Measurements from ENCODE around the gene ITPR2. TPM values are rescaled to one million over a fixed set of nuclear protein-coding genes. Genes with fewer than 3 reads are reported as not detected.

Gene ITPR2
- total RNA-seq, 2 donors from 2014 or later, result 14.8 to 74.4 TPM

- Histone ChIP-seq H3K4me3 (ENCODE audit: low read length) (no peak overlapping the region), H3K9me3 (ENCODE audit: control insufficient read depth, low read length) (no peaks in the 10 kb centered on the region), H3K36me3 (ENCODE audit: control insufficient read depth, insufficient read depth, low read length) (no peaks in the 10 kb centered on the region), H3K4me1 (ENCODE audit: control insufficient read depth, insufficient read depth, low read length) (no peaks in the 10 kb centered on the region), H3K27me3 (ENCODE audit: control insufficient read depth, insufficient read depth, low read length, poor library complexity, severe bottlenecking) (no peaks in the 10 kb centered on the region), H3K27ac (ENCODE audit: low read depth, low read length) (no peak overlapping the region), H3K9ac (ENCODE audit: extremely low read depth, low read length, poor library complexity, severe bottlenecking) (no peak overlapping the region)
- Mint-ChIP-seq H3K4me3 (no peak overlapping the region), H3K27me3 (ENCODE audit: insufficient read depth) (no peaks in the 10 kb centered on the region), H3K9me3 (no peaks in the 10 kb centered on the region), H3K27ac (no peak overlapping the region), H3K36me3 (ENCODE audit: low read depth) (peaks cover 2% of the 10 kb centered on the region), H3K4me1 (no peaks in the 10 kb centered on the region)
- TF ChIP-seq CTCF (conservative IDR thresholded peaks at IDR 0.05), result no peak
- DNase-seq, result no peak
- 83% methylated on average over 1 to 2 of the region's 2 CpGs for WGBS, 2 experiments (ENCODE audit: insufficient coverage in 1 of 2, insufficient read length in 1 of 2)
Measured at GRCh38 chr12:26803552-26803951, 29.4 kb downstream of the ITPR2 start.

GRCh38 chr12:26801486-26801885 lies 31.5 kb downstream of the ITPR2 start:
- Histone ChIP-seq H3K27me3 (ENCODE audit: control insufficient read depth, insufficient read depth, low read length, poor library complexity, severe bottlenecking) (no peaks in the 10 kb centered on the region), H3K4me1 (ENCODE audit: control insufficient read depth, insufficient read depth, low read length) (no peaks in the 10 kb centered on the region), H3K9me3 (ENCODE audit: control insufficient read depth, low read length) (no peaks in the 10 kb centered on the region), H3K27ac (ENCODE audit: low read depth, low read length) (no peak overlapping the region), H3K9ac (ENCODE audit: extremely low read depth, low read length, poor library complexity, severe bottlenecking) (no peak overlapping the region), H3K36me3 (ENCODE audit: control insufficient read depth, insufficient read depth, low read length) (no peaks in the 10 kb centered on the region), H3K4me3 (ENCODE audit: low read length) (no peak overlapping the region)
- no peak for DNase-seq
- H3K36me3 Mint-ChIP-seq (ENCODE audit: low read depth), result peaks cover 2% of the 10 kb centered on the region
- H3K9me3 Mint-ChIP-seq, result no peaks in the 10 kb centered on the region
- H3K27me3 Mint-ChIP-seq (ENCODE audit: insufficient read depth), result no peaks in the 10 kb centered on the region
- H3K4me1 Mint-ChIP-seq, result no peaks in the 10 kb centered on the region
- no peak overlapping the region for H3K27ac Mint-ChIP-seq
- H3K4me3 Mint-ChIP-seq, result no peak overlapping the region
- TF ChIP-seq CTCF (conservative IDR thresholded peaks at IDR 0.05), result no peak
- whole genome bisulfite sequencing, 2 experiments (ENCODE audit: insufficient coverage in 1 of 2, insufficient read length in 1 of 2), result 87 to 100% methylated on average over 1 of the region's 1 CpG

GRCh38 chr12:26800858-26801257 lies 32.1 kb downstream of the ITPR2 start:
- peaks cover 2% of the 10 kb centered on the region for H3K36me3 Mint-ChIP-seq (ENCODE audit: low read depth)
- no peak for TF ChIP-seq CTCF (conservative IDR thresholded peaks at IDR 0.05)
- Histone ChIP-seq H3K36me3 (ENCODE audit: control insufficient read depth, insufficient read depth, low read length) (no peaks in the 10 kb centered on the region), H3K4me1 (ENCODE audit: control insufficient read depth, insufficient read depth, low read length) (no peaks in the 10 kb centered on the region), H3K27ac (ENCODE audit: low read depth, low read length) (no peak overlapping the region), H3K27me3 (ENCODE audit: control insufficient read depth, insufficient read depth, low read length, poor library complexity, severe bottlenecking) (no peaks in the 10 kb centered on the region), H3K9ac (ENCODE audit: extremely low read depth, low read length, poor library complexity, severe bottlenecking) (no peak overlapping the region), H3K4me3 (ENCODE audit: low read length) (no peak overlapping the region), H3K9me3 (ENCODE audit: control insufficient read depth, low read length) (no peaks in the 10 kb centered on the region)
- H3K4me3 Mint-ChIP-seq, result no peak overlapping the region
- DNase-seq, result no peak
- H3K27ac Mint-ChIP-seq, result no peak overlapping the region
- no peaks in the 10 kb centered on the region for H3K4me1 Mint-ChIP-seq
- no peaks in the 10 kb centered on the region for H3K27me3 Mint-ChIP-seq (ENCODE audit: insufficient read depth)
- no peaks in the 10 kb centered on the region for H3K9me3 Mint-ChIP-seq
- WGBS, 2 experiments (ENCODE audit: insufficient coverage in 1 of 2, insufficient read length in 1 of 2), result 86 to 92% methylated on average over 5 to 7 of the region's 7 CpGs

Measured in endodermal cell (in vitro differentiated cells).